Pancreas (tissue), 10 donors: Measurements from ENCODE around the gene CXorf38. TPM values are rescaled to one million over a fixed set of nuclear protein-coding genes. Genes with fewer than 3 reads are reported as not detected.
A peak's percentile ranks its signal among the peaks of the same experiment; 100 is the strongest.
"Not testable (repeated sequence)": the region's sequence is repeated elsewhere in the genome, so short reads cannot be mapped to it uniquely, and the experiment has no call there.

Experiments
- ATAC-seq, 4 donors: fragments of 200-7000 bp; cut with Tn5 transposase; one replicate each; pipeline versions ENCODE4 v1.8.0 to v1.9.1; 2020; ENCODE audit warnings: mild to moderate bottlenecking in 4 of 4, moderate library complexity in 4 of 4
- DNase-seq, 6 donors: peaks; one replicate each; pipeline ENCODE4 v3.0.0-alpha.2; 2020
- FAIRE-seq: peaks from 2 replicates; lab custom pipeline; 2012; peaks lifted over from hg19 to GRCh38; lab: Jason Lieb, UNC
- H3K27ac ChIP-seq, 4 donors: fragments of 200-600 bp; sonication (generic); 1 replicate in 3 of 4; 2 replicates in 1 of 4; pipeline versions ENCODE4 v1.5.0 to v1.8.0; 2020
- H3K27me3 ChIP-seq, 4 donors: fragments of 200-600 bp; one replicate each; pipeline ENCODE4 v1.8.0; 2021
- H3K36me3 ChIP-seq, 3 donors: fragments of 200-600 bp; sonication (generic) in 1 of 3; one replicate each; pipeline versions ENCODE4 v1.5.0 to v1.8.0; 2020 to 2021
- H3K4me1 ChIP-seq, 3 donors: fragments of 200-600 bp; one replicate each; pipeline ENCODE4 v1.8.0; 2021
- H3K4me3 ChIP-seq, 4 donors: fragments of 200-600 bp; sonication (generic) in 2 of 4; one replicate each; pipeline versions ENCODE4 v1.5.0 to v1.8.0; 2020 to 2021
- H3K9me3 ChIP-seq, 4 donors: fragments of 200-600 bp; one replicate each; pipeline ENCODE4 v1.8.0; 2021
- WGBS, 2 donors: extraction: QIAGEN DNeasy Blood & Tissue Kit; methylation state at CpG; one replicate each; pipeline ENCODE4 v1.1.7; 2013; 5-methylcytosine and 5-hydroxymethylcytosine counted together
- intact Hi-C, 3 donors: fragments of 100-400 bp; cut with DNase I; formaldehyde crosslinking; loops; one replicate each; pipeline versions ENCODE4 v1.11.1 to v1.14.2; 2022
- polyA plus RNA-seq, 2 donors: library from polyadenylated mRNA; stranded (reverse); fragments of 200-250 nt; gene quantifications; one replicate each; pipeline ENCODE4 v1.2.3, GENCODE V29; 2013
- total RNA-seq, 6 donors: library from RNA; stranded (reverse); fragmentation: NEBNext Ultra II Directional in 4 of 6; extraction: Animal tissue kit (Norgen Biotek cat#: 25700) in 4 of 6; gene quantifications; one replicate each; pipeline versions ENCODE4 v1.2.1 to v1.2.4, GENCODE V29; 2021 to 2023
- TF ChIP-seq, protein P1 (sequence below), 4 donors: fragments of 200-600 bp; sonication (generic) in 3 of 4; IDR thresholded peaks; one replicate each; pipeline versions ENCODE4 v1.5.0 to v1.8.0; 2021; ENCODE audit warnings: antibody characterized with exemption in 4 of 4
- donor health status: healthy with polysubstance abuse.
- donor health status: DM: no; HTN: no; CAD: no; lungs with moderate emphysema.
- donor health status: DM: no; HTN: no; CAD: no.
- donor health status: control.
- donor health status: control.
- donor health status: Bipolar disorder and iron deficiency.
- donor health status: DM: yes; HTN: yes; CAD: no.
- donor health status: DM: no; HTN: no; CAD: no.
- donor health status: DM: no; HTN: no; CAD: no.
- donor health status: DM: yes; HTN: yes; CAD: no.

CXorf38 gene
- total and polyA plus RNA-seq, 8 donors: 3.6 to 7.5 (median 4.8) TPM

DNA sequence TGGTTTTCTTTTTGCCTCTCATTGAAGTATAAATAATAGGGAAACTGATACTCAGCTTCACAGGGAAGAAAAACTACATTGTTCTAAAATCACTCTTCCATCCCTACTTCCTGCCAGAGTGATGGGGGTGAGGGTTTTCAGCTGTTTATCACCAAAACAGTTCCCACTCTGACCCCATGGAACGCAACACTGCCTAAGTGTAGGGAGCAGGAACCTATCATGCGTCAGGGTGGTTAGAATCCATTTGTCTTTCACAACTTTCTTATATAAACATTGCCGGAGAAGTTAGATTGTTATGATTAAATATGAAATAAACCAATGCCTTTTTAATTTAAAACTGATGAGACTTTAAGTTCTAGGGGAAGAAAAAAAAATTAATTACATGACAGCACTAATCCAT is 40.0 kb downstream of the CXorf38 start:
- no peak overlapping the region for H3K4me3 ChIP-seq
- H3K9me3 ChIP-seq: no peaks in the 10 kb centered on the region
- H3K36me3 ChIP-seq: peaks cover 0 to 6% (median 0%) of the 10 kb centered on the region in 3 donors
- no peak for DNase-seq
- TF ChIP-seq, protein P1, sequence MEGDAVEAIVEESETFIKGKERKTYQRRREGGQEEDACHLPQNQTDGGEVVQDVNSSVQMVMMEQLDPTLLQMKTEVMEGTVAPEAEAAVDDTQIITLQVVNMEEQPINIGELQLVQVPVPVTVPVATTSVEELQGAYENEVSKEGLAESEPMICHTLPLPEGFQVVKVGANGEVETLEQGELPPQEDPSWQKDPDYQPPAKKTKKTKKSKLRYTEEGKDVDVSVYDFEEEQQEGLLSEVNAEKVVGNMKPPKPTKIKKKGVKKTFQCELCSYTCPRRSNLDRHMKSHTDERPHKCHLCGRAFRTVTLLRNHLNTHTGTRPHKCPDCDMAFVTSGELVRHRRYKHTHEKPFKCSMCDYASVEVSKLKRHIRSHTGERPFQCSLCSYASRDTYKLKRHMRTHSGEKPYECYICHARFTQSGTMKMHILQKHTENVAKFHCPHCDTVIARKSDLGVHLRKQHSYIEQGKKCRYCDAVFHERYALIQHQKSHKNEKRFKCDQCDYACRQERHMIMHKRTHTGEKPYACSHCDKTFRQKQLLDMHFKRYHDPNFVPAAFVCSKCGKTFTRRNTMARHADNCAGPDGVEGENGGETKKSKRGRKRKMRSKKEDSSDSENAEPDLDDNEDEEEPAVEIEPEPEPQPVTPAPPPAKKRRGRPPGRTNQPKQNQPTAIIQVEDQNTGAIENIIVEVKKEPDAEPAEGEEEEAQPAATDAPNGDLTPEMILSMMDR (IDR thresholded peaks at IDR 0.05): no peak
- H3K4me1 ChIP-seq: no peaks in the 10 kb centered on the region
- H3K27ac ChIP-seq: no peak overlapping the region
- no peak for FAIRE-seq
- WGBS, 2 donors: 72 to 80% methylated on average over 3 of the region's 3 CpGs
- no peaks in the 10 kb centered on the region for H3K27me3 ChIP-seq
- intact Hi-C loops: no loop called here
- ATAC-seq: no peak

DNA sequence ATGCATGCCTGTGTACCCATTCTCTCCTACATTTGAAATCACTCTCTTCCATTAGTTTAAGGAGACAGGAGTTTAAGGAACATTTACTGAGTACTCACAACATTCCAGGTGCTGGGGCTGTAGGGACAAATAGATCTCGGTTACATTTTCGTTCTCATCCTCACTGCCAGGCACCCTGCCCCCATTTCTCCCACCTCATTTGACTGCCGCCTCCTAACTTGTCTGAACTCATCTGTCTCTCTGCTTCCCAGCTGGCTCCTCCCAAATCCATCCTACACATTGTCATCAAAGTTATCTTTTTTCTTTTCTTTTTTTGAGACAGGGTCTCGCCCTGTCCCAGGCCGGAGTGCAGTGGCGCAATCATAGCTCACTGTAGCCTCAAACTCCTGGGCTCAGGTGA is 43.9 kb downstream of the CXorf38 start:
- Histone ChIP-seq H3K36me3 (peaks cover 0 to 14% (median 0%) of the 10 kb centered on the region in 3 donors), H3K27ac (no peak overlapping the region), H3K4me1 (no peaks in the 10 kb centered on the region), H3K27me3 (peaks cover 0 to 3% (median 0%) of the 10 kb centered on the region in 4 donors), H3K4me3 (no peak overlapping the region), H3K9me3 (no peaks in the 10 kb centered on the region)
- ATAC-seq: no peak
- TF ChIP-seq, protein P1 (IDR thresholded peaks at IDR 0.05): no peak
- intact Hi-C loops: no loop called here
- WGBS, 2 donors: 85 to 97% methylated on average over 6 of the region's 6 CpGs
- no peak for FAIRE-seq
- DNase-seq: no peak

DNA sequence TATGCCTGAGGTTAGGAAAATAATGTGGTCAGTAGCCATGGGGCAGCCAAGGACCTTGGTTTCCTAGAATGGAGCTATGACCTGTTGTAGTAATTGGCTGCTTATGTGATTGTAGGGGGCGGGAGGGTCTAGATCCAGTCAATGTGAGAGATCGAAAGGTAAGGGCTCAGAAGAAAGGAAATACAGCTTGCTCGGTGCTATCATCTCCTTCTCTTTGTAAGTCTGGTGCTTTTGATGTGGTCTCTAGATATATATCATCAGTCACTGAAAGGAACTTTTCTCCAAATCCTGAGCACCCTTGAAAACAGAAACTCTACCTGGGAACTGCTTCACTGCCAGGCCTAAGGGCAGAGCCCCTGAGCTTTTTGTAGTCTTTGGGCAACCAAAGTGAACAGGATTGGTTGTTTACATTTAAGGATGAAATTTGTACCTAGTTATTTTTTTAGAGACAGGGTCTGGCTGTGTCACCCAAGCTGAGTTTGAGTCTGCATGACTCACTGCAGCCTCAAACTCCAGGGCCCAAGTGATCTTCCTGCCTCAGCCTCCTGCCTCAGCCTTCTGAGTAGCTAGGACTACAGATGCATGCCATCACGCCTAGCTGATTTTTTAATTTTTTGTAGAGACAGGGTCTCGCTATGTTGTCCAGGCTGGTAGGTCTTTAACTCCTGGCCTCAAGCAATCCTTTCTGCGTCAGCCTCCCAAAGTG is 57.6 kb downstream of the CXorf38 start:
- WGBS, 2 donors: 75 to 93% methylated on average over 6 of the region's 6 CpGs
- H3K27me3 ChIP-seq: peaks cover 0 to 28% (median 0%) of the 10 kb centered on the region in 4 donors
- FAIRE-seq, DNase-seq, H3K9me3 ChIP-seq, H3K4me3 ChIP-seq, intact Hi-C loops, ATAC-seq, H3K27ac ChIP-seq, H3K36me3 ChIP-seq, H3K4me1 ChIP-seq: not testable (repeated sequence)

DNA sequence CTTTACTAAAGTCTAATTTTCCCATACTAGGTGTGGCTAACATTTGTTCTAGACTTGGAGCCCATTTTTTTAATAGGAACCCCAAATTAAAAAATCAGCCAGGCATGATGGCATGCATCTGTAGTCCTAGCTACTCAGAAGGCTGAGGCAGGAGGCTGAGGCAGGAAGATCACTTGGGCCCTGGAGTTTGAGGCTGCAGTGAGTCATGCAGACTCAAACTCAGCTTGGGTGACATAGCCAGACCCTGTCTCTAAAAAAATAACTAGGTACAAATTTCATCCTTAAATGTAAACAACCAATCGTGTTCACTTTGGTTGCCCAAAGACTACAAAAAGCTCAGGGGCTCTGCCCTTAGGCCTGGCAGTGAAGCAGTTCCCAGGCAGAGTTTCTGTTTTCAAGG is 59.7 kb downstream of the CXorf38 start:
- DNase-seq, H3K9me3 ChIP-seq, ATAC-seq, H3K4me1 ChIP-seq, H3K4me3 ChIP-seq, H3K27ac ChIP-seq, H3K36me3 ChIP-seq, intact Hi-C loops: not testable (repeated sequence)
- peaks cover 0 to 28% (median 0%) of the 10 kb centered on the region in 4 donors for H3K27me3 ChIP-seq
- WGBS, 2 donors: 56 to 57% methylated on average over 1 of the region's 1 CpG
- FAIRE-seq: peak; percentile 13

DNA sequence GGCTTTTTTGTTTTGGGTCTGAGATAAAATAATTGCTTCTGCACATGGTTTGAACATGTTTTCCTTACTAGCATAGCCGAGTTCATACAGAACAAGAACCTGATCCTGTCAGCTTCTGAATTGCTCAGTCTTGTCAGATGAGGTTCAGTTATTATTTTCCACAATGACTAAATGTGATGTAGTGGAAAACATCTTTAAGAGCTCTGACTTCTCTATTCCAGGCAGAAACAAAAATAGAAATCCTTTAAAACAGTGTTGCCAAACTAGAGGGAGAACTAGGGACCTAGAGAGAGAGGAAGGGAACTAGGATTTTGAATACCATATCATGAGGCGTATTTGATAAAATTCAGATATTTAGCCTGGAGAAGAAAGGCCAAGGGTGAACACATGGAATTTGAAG is 64.5 kb downstream of the CXorf38 start:
- no peak overlapping the region for H3K4me3 ChIP-seq
- H3K27me3 ChIP-seq: peaks cover 0 to 24% (median 0%) of the 10 kb centered on the region in 4 donors
- DNase-seq (no peak), FAIRE-seq (no peak), ATAC-seq (no peak)
- intact Hi-C loops: no loop called here
- no peak overlapping the region for H3K27ac ChIP-seq
- no peaks in the 10 kb centered on the region for H3K9me3 ChIP-seq
- no peaks in the 10 kb centered on the region for H3K36me3 ChIP-seq
- peaks cover 0 to 6% (median 0%) of the 10 kb centered on the region in 3 donors for H3K4me1 ChIP-seq
- TF ChIP-seq, protein P1 (IDR thresholded peaks at IDR 0.05): no peak
- 58 to 78% methylated on average over 2 of the region's 2 CpGs for WGBS, 2 donors

DNA sequence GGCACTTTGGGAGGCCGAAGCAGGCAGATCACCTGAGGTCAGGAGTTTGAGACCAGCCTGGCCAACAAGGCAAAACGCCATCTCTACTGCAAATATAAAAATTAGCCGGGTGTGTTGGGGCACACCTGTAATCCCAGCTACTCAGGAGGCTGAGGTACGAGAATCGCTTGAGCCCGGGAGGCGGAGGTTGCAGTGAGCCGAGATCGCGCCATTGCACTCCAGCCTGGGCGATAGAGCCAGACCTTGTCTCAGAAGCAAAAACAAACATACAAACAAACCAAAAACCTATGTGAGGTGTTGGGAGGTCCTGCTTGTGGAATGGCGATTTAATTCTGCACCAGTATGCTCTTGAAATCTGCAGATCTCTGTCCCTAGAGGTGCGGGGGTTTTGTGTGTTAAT is 65.2 kb downstream of the CXorf38 start:
- H3K36me3 ChIP-seq, H3K4me1 ChIP-seq, FAIRE-seq, intact Hi-C loops, DNase-seq, ATAC-seq, H3K27ac ChIP-seq, H3K9me3 ChIP-seq: not testable (repeated sequence)
- 83 to 86% methylated on average over 13 of the region's 13 CpGs for WGBS, 2 donors
- Histone ChIP-seq H3K4me3 (peak overlapping the region in 1 of 4 donors; percentile 71), H3K27me3 (peaks cover 0 to 25% (median 0%) of the 10 kb centered on the region in 4 donors)
